ENCODE results near the gene TMEM101.

DNA sequence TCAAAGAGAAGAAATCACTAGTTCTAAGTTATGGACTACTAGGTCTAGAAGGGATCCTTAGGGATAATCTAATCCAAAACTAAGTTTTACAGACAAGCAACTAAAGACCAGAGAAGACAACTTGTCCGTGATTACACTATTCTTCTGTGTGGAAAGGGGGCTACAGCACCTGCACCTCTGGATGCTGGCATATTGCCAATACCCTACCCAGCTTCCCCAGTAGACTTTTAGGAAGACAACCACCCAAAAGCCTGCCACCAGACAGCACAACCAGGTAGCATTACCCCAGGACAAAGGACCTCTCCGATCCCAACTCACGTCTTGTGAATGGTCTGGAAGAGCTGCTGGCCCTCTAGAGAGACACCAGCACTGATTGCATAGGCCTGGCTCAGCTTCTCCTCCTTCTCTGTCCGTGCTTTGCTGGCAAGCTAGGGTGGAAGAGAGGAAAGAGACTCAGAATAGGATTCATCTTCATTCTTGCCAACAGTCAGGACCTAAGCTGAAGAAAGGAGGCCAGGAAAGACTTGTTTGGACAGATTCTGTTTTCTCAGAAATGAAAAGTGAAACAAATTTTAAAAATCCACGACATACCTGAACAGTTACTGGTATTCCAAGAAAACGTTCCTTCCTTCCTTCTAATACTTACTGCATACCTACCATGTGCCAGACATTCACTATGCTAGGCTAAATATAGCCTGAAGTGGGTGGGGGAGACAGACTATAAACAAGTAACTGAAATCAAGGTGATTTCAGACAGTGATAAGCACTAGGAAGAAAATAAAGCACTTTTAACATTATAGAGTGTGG is 25.3 kb upstream of the TMEM101 start:
- TF ChIP-seq, protein P1, sequence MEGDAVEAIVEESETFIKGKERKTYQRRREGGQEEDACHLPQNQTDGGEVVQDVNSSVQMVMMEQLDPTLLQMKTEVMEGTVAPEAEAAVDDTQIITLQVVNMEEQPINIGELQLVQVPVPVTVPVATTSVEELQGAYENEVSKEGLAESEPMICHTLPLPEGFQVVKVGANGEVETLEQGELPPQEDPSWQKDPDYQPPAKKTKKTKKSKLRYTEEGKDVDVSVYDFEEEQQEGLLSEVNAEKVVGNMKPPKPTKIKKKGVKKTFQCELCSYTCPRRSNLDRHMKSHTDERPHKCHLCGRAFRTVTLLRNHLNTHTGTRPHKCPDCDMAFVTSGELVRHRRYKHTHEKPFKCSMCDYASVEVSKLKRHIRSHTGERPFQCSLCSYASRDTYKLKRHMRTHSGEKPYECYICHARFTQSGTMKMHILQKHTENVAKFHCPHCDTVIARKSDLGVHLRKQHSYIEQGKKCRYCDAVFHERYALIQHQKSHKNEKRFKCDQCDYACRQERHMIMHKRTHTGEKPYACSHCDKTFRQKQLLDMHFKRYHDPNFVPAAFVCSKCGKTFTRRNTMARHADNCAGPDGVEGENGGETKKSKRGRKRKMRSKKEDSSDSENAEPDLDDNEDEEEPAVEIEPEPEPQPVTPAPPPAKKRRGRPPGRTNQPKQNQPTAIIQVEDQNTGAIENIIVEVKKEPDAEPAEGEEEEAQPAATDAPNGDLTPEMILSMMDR (IDR thresholded peaks at IDR 0.05): no peak
- TF ChIP-seq POLR2A (IDR thresholded peaks at IDR 0.05) (no peak), POLR2AphosphoS5 (IDR thresholded peaks at IDR 0.05; ENCODE audit: insufficient read depth in 1 of 2, low read depth in 1 of 2) (peak in 1 of 2 donors; percentile 14)

Data from vagina (tissue), 2 donors.